ENCODE measurements around the gene PRPH. TPM values are rescaled to one million over a fixed set of nuclear protein-coding genes. Genes with fewer than 3 reads are reported as not detected.

PRPH gene
- total and polyA plus RNA-seq, 9 of the 15 experiments (the other 6 are each of a cell fraction or from before 2014, with no cell fraction given) = 0.27 to 1.9 (median 1.3) TPM; not detected in 1

DNA sequence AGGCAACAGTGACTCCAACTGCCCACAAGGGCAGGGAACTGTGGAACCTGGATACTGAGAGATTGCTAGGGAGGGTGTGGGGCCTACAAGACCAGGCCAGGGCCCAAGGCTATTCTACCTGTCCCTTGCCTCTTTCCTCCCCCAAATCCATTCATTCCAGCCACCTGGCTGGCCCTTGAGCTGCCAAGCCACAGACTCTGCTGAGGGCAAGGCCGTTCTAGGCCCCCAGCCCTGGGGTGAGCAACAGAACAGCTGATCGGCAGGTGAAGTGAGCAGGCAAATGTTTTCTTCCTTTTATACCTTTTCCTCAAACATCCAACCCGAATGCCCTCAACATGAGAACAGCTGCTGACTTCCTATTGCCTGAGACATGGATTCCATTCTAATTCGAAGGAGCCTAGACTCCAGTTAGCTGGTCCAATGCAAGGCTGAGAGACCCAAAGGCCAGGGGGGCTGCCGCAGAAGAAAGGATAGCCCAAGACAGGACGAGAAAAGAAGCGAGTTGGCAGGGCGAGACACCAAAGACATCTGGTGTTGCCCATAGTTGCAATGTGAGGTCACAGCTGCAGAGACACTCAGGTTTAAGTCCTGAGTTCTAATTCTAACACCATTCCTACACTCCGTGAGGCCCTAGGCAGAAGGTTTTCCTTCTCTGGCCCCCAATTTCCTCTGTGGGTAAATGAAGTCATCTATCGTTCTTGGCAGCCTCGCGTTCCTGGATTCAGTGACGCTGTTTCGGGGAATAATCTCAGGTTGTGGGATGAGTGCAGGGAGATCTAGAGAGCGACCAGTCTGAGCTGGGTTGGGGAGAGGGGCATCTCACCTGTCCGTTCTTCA is 40.4 kb downstream of the PRPH start (continued):
- no peak for TF ChIP-seq ZC3H4 (CRISPR knock-in tag; IDR thresholded peaks at IDR 0.05; ENCODE audit: borderline replicate concordance)
- no peak for TF ChIP-seq PHTF2 (CRISPR knock-in tag; IDR thresholded peaks at IDR 0.05)
- TF ChIP-seq, protein P1, sequence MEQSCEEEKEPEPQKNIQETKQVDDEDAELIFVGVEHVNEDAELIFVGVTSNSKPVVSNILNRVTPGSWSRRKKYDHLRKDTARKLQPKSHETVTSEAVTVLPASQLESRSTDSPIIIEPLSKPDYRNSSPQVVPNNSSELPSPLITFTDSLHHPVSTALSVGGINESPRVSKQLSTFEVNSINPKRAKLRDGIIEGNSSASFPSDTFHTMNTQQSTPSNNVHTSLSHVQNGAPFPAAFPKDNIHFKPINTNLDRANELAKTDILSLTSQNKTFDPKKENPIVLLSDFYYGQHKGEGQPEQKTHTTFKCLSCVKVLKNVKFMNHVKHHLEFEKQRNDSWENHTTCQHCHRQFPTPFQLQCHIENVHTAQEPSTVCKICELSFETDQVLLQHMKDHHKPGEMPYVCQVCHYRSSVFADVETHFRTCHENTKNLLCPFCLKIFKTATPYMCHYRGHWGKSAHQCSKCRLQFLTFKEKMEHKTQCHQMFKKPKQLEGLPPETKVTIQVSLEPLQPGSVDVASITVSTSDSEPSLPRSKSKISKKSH (CRISPR knock-in tag; IDR thresholded peaks at IDR 0.05) = no peak
- no peak for TF ChIP-seq BDP1 (IDR thresholded peaks at IDR 0.05; ENCODE audit: insufficient read depth, insufficient read length)
- no peak for TF ChIP-seq HNRNPLL (IDR thresholded peaks at IDR 0.05; ENCODE audit: low read depth, low read length, poor library complexity, severe bottlenecking)
- TF ChIP-seq SAFB (IDR thresholded peaks at IDR 0.05; ENCODE audit: borderline replicate concordance, low read depth, low read length) = no peak

DNA sequence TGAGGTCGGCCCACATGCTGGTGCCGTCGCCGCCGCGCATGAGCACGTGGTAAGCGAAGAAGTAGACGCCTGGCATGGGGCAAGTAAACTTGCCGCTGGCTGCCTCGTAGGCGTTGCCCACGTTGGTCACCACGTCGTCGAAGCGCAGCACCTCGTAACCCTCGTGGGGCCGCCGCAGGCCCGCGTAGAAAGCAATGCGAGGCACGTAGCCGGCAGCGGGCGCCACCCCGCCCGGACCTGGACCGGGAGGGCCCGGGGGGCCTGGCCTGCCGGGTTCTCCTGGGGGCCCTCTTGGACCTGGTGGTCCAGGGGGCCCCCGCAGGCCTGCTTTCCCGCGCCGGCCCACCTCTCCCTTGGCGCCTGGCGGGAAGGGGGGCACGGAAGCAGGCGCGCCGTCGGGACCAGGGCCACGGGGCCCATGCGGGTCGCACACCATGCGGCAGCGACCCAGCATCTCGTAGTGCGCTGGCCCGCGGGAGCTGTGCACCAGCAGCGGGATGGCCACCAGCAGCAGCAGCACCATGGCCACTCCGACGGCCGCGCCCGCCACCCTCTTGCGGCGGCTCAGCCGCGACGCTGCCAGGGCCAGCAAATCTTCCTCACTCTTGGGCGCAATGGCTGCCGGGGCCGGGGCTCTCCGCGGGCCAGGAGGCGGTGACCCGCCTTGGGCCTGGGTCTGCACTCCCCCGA is 41.2 kb downstream of the PRPH start:
- in situ Hi-C loops (cut with MboI) = loop anchor here (5.0 kb wide), 1 partner anchor 49 kb away; no protein-coding TSS in a partner anchor
- TF ChIP-seq ETV5 (CRISPR knock-in tag; IDR thresholded peaks at IDR 0.05; ENCODE audit: low read depth) = no peak
- no peak for TF ChIP-seq ZKSCAN8 (CRISPR knock-in tag; IDR thresholded peaks at IDR 0.05)
- TF ChIP-seq IRF2 (CRISPR knock-in tag; IDR thresholded peaks at IDR 0.05) = no peak
- TF ChIP-seq CC2D1A (IDR thresholded peaks at IDR 0.05) = no peak
- no peak for TF ChIP-seq ZBTB8A (IDR thresholded peaks at IDR 0.05; ENCODE audit: partially characterized antibody)
- no peak for TF ChIP-seq THRA (IDR thresholded peaks at IDR 0.05)
- no peak for TF ChIP-seq MCM3 (IDR thresholded peaks at IDR 0.05)
- TF ChIP-seq, protein P2, sequence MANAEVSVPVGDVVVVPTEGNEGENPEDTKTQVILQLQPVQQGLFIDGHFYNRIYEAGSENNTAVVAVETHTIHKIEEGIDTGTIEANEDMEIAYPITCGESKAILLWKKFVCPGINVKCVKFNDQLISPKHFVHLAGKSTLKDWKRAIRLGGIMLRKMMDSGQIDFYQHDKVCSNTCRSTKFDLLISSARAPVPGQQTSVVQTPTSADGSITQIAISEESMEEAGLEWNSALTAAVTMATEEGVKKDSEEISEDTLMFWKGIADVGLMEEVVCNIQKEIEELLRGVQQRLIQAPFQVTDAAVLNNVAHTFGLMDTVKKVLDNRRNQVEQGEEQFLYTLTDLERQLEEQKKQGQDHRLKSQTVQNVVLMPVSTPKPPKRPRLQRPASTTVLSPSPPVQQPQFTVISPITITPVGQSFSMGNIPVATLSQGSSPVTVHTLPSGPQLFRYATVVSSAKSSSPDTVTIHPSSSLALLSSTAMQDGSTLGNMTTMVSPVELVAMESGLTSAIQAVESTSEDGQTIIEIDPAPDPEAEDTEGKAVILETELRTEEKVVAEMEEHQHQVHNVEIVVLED (CRISPR knock-in tag; IDR thresholded peaks at IDR 0.05) = no peak

More for the DNA sequence above, 41.2 kb downstream of the PRPH start:
- 72% methylated on average over 56 of the region's 72 CpGs for WGBS (ENCODE audit: insufficient coverage, low coverage, missing lambda C conversion rate)
- H3K9me1 ChIP-seq (ENCODE audit: control insufficient read depth, insufficient read depth, low read length) = no peaks in the 10 kb centered on the region
- H3K36me3 ChIP-seq (ENCODE audit: control insufficient read depth, insufficient read depth, low read length) = peaks cover 8% of the 10 kb centered on the region; the same call in 2 of the 3 replicates
- no peak for FAIRE-seq
- H3K79me2 ChIP-seq (ENCODE audit: control insufficient read depth, insufficient read depth, low read length) = no peaks in the 10 kb centered on the region
- H3K4me3 ChIP-seq = peak overlapping the region; percentile 54; the same call in 1 of the 2 replicates
- intact Hi-C loops (cut with micrococcal nuclease) = no loop called here
- ChIA-PET CTCF (ENCODE audit: low intra/inter-chr PET ratio) (interaction anchor here (0.7 to 3.8 kb wide), 2 partner anchors 47 to 483 kb away, joined by 3 to 27 read pairs; no protein-coding TSS in a partner anchor), POLR2A (interaction anchor here (1.1 to 2.1 kb wide), 2 partner anchors 12 to 93 kb away, joined by 3 to 13 read pairs; partner anchors contain the start of gene TROAP)
- H3K9me3 ChIP-seq (replicated peaks; ENCODE audit: control insufficient read depth, insufficient read depth, low read depth, low read length) = no peaks in the 10 kb centered on the region
- H3K27me3 ChIP-seq (ENCODE audit: control insufficient read depth in 2 of 2, insufficient read depth in 2 of 2, low read length in 2 of 2) = no peaks in the 10 kb centered on the region
- peak overlapping the region in 1 of 2 experiments; percentile 90; a peak in 2 of 4 replicates for H3K9ac ChIP-seq (ENCODE audit: insufficient read depth in 1 of 2, low read depth in 2 of 2, low read length in 2 of 2)
- BruUV-seq (replicated peaks) = no TSS peak
- H3K4me1 ChIP-seq (replicated peaks in 1 of 2; ENCODE audit: control insufficient read depth in 2 of 2, insufficient read depth in 2 of 2, low read length in 2 of 2) = peaks cover 11 to 39% of the 10 kb centered on the region in 2 experiments
- peak overlapping the region; percentile 98; the same call in 1 of the 2 replicates for H2AFZ ChIP-seq (ENCODE audit: low read depth, low read length)
- DNase-seq (ENCODE audit: extremely low read depth in 1 of 4, low spot score in 3 of 4) = no peak
- no peak overlapping the region for H3K27ac ChIP-seq (ENCODE audit: extremely low read depth, low read depth, low read length)
- H3K4me2 ChIP-seq (ENCODE audit: insufficient read depth, low read length) = peak overlapping the region; percentile 91
- H4K20me1 ChIP-seq (replicated peaks; ENCODE audit: control insufficient read depth, insufficient read depth, low read length) = no peaks in the 10 kb centered on the region
- no peak for ATAC-seq

All from K562 (cell line).